GM18502 (cell line): ENCODE measurements around the gene IRF2BP2.

ENCODE experiments used
- ATAC-seq: cut with Tn5 transposase; IDR thresholded peaks from one replicate; pipeline ENCODE4 v1.9.1; 2021; ENCODE audit warnings: mild to moderate bottlenecking; ENCODE audit not compliant: unreplicated experiment, poor library complexity

Gene IRF2BP2

DNA sequence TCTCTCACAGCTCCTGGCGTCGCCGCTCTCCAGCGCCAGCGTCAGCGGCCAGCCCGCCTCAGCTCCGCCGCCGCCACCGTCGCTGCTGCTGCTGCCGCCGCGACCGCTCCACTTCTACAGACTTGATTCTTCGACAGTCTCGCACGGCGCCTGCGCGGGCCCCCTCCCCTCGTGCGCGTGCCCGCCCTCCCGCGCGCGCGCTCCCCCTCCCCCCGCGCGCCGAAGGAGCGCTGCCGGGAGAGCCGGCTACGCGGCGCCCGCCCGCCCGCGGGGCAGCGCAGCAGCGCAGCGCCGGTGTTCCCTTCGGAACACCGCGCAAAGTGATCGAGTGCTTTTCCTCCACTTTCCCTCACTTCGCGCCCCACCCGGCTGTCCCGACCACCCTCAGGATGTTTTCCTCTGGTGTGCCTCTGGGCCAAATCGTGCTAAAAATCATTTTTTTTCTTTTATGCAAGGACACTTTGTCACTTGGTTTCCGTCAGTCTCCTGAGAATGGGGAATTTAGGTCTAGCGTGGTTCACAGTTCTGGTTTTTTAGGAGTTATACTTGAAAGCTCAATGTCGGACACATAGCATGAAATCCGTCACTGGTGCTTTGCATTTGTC lies at the start of gene IRF2BP2:
Gene IRF2BP2, minus strand, starts transcription at position 118 of the 605 bp plus-strand sequence. CDS start 684 bp downstream, outside the sequence.
- ATAC-seq = no peak

DNA sequence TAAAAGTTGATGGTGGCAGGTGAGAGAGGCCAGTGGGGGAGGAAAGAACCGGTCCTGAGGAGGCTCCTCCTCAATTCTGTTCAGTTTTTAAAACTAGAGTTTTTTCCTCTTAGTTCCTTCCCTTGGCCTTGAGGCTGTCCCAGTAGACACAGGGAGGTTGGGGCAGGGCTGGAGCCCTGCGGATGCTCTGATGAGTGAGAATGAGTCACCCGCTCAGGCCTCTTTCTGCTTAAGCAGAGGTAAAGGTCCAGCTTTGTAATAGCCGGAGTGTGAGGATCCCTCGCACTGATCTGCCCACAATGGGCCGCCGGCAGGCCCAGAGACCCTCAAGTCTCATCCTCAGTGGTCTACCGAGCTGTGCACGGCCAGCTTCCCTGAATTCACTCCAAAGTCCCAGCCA lies 49.6 kb upstream of the IRF2BP2 start:
- no peak for ATAC-seq

DNA sequence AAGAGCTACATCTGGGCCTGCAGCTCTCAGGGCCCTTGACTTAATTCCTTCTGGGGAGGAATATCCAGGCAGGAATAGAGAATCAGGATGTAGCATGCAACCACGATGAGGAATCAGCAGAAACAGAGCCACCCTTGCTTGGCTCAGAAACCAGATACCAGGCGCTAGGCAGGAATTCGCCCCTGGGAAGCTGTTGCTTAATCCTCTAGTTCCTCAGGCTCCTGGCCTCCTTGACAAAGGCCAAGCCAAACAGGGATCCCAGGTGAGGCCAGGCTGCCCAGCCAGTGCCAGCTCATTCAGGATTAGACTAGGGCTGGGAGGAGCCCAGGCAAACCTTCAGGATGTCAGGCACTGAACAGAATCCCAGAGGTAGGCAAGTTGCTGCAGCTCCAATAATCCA lies 48.2 kb upstream of the IRF2BP2 start:
- no peak for ATAC-seq

DNA sequence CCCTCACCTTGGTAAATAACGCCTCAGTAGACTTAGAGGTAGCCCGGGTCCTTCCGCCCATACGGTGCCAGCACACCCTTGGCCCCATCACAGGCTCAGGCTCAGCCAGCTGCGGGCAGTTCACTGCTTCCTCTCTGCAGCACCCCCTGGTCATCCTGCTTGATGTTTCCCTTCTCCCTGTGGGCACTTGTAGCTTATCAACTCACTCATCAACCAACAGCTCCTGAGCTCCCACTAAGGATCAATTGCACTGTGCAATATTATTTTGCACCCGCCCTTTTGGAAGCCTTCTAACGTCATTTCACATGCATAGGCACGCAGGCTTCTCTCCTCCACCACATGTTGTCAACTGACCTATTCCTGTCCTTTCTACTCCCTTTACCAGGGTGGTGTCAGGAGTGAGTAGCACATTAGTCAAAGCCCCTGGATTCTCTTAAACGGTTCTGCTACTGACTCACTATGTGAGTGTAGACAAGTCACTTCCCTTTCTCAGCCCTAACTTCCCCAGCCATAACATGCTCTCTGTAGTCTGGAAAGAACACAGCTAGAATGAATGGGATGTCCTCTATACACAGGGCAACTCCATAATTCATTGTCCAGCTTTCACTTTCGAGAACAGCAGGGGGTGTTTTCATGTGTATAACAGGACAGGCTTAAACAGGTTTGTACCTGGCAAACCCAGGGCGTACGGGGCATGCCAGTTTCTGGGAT lies 47.1 kb upstream of the IRF2BP2 start:
- ATAC-seq = no peak

DNA sequence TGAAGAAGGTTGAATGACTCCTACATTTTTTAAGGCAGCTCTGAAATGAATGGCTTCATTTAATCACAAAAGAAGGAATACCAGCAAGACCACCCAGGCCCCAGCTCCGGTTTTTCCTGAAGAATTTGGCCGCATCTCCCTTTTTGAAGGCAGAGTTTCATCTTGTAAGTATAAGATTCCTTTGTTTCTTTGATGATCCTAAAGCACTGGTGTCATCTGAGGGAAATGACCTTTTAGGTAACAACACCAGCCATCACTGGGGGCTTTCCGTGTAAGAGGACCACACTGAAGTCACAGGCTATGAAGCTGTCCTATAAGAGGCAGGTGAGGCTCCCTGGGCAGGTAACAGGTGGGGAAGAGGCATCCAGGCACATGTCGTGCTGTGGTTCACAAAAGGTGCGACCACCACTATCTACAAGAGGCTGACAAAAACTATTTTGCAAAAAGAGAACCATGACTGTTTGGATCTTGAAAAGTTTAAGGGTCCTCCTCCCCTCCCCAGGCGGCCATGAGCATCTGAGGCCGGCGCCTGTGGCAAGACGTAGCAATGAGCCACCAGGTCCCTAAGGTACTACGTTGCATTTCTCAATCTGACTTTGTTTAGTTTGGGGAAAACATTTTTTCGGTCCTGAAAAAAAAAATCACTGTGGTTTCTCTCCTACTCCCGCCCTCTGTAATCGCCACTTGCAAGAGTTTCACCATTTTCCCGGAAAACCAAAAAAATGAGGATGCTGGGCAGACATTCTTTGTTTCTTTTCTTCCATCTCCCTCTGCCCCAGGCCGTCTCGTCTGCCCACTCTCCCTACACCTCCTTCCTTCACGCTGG lies 46.3 kb upstream of the IRF2BP2 start:
- no peak for ATAC-seq

DNA sequence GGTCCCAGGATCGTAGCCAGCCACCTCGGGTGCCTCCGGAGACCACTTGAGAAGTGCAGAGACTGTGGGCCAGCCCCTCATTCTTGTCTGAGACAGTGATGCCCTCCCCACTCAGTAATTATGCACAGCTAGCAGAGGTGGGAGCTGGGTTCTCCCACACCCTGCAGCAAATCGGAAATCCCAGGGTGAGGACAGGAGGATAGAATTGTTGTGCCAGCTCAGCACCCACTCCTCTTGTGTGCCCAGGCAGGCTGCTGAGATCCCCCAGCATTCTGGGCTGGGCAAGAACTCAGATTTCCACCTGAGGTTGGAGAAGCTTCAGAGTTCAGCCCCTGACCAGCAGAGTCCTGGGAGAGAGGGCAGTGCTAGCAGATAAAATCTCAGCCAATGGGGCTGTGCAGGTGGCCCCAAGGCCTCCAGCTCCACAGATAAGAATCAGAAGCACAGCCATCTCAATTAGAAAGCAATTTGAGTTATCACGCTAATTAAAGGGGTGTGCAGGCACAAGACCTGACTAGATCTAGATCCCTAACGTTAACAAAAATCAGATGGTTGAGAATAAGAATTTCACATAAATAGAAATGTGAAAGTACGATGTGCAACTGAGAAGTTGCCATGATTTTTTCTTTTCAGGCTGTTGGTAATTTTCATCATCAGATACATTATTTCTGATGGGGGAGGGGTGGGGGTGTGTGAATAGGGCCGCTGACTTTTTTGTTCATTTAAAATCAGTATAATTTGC lies 45.5 kb upstream of the IRF2BP2 start:
- ATAC-seq = no peak

DNA sequence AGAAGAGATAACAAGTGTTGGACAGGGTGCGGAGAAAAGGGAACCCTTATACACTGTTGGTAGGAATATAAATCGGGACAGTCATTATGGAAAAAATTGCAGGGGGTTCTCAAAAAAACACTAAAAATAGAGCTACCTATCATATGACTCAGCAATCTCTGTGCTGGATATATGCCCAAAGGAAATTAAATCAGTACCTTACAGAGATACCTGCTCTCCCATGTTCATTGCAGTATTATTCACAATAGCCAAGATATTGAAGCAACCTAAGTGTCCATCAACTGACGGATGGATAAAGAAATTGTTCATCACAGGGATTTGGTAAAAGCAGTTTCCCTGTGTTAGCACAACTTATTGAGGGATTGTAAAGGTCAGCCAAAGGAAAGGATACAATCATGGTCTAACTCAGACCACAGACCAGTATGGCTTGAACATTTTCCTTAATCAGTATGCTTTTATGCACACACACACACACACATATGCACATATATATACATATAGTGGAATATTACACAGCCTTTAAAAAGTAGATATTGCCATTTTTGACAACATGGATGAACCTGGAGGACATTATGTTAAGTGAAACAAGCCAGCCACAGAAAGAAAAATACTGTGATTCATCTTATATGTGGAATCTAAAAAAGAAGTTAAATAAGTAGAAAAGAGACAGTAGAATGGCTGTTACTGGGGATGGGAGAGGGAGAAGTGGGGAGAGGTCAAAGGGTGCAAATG lies 44.2 kb upstream of the IRF2BP2 start:
- ATAC-seq = no peak

DNA sequence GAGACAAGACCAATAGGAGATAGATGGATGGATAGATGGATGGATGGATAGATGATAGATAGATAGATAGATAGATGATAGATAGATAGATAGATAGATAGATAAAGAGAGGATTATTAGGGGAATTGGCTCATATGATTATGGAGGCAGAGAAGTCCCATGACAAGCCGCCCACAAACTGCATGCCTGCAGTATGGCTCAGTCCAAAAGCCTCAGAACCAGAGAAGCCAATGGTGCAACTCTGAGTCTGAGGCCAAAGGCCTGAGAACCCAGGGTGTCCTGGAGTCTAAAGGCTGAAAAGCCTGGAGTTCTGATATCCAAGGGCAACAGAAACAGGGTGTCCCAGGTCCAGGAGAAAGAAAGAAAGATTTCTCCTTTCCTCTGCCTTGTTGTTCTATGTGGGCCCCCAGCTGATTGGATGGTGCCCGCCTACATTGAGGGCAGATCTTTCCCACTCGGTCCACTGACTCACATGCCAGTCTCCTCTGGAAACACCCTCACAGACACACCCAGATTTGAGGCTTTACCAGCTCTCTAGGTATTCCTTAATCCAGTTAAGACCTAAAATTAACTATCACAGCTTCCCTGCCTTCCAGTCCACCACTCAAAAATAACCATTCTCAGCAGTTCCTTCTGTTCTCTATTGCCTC lies 39.6 kb upstream of the IRF2BP2 start:
- ATAC-seq = no peak

DNA sequence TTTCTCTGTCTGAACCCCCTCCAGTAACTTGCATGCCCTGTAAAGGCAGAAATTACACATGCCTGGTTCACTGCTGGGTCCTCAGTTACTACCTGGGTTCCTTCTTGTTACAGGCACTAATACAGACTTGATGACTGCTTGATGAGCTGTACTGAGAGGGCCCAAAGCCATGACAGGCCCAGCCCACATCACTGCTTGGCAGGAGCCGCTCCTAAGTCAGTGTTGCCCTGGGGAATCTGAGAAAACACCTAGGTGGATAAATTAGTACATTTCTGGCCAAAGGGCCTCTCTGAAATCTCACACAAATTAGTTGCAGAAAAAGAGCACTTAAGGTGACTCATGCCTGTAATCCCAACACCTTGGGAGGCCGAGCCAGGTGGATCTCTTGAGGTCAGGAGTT lies 37.8 kb upstream of the IRF2BP2 start:
- no peak for ATAC-seq

DNA sequence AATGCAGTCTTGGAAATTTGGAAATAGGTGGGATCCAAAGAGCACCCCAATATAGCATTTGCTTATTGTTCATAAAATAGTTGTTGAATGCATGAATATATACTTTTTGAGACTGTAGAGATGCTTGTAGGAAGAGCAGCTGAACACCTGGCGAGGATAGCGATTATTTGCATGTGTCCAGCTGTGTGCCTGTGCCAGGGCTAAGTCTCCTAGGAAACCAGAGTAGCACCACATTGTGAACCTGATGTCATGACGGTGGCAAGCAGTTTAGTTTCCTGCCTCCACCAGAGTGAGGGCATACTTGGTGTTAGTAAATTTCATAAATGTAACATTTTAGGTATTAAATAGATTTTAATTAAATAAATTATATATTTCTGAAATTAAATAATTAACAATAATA lies 37.3 kb upstream of the IRF2BP2 start:
- ATAC-seq = no peak

DNA sequence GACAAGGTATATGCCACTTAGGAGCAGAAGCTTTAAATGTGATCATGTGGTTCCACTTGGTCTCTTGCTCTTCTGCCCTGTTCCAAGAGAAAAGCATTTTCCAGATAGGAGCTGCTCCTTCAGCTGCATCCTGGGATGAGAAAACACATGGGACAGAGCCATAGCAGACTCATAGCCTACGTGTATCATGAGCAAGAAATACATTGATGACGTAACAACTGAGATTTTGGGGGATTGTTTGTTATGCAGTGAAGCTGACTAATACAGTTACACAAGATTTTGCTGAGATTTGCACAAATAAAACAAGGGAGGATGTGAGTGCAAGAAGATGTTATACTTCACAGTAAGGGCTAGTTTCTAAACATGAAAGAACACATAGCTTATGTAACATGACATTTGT lies 36.0 kb upstream of the IRF2BP2 start:
- no peak for ATAC-seq

DNA sequence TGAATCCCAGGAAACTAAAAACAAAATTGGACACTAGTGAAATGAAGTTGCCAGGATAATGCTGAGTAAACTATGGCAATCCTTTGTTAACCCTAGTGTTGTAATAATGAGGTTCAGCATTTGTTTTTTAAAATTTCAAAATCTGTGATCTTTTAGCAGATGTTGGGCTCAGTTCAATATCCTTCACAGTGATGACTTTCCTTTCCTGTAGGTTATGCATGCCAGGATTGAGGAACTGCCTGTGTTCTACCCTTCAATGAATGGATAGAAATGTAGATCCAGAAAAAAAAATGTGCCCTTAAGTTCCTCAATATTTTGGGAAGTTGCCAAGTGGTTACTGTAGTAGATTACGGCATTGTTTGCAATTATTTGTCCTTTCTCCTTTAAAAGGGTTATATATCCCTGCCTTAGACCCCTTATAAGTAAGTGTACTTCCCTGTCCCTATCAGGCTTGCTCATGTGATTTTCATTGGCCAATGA lies 35.5 kb upstream of the IRF2BP2 start:
- ATAC-seq = no peak

DNA sequence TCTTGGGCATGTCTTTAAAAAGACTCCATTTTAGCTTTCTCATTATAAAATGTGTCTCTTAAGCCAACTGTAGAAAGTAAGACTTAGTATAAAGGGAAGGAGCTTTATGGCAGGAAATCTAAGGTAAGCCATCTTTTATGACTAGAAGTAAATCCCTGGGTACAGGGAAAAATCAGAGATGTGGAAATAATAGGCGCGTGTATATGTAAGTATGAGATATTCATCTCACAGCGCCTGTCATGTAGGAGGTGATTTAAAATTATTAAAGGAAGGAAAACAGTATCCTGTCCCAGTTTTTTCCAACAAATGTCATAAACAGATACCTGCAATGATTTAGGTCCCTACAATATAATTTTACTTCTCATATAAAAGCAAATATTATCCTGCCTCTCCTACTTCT lies 35.0 kb upstream of the IRF2BP2 start:
- ATAC-seq = no peak

DNA sequence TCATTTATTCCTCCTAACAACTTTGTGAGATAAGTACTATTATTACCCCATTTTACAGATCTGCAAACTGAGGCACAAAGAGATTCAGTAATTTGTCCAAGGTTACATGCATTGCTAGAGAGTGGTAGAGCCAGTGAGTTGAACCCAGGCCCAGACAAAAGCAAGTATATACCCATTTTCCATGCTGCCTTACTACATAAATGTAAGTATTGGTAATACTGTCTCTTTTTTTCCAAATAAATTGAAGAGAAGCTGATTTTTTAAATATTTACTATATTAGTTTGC lies 33.8 kb upstream of the IRF2BP2 start:
- no peak for ATAC-seq

DNA sequence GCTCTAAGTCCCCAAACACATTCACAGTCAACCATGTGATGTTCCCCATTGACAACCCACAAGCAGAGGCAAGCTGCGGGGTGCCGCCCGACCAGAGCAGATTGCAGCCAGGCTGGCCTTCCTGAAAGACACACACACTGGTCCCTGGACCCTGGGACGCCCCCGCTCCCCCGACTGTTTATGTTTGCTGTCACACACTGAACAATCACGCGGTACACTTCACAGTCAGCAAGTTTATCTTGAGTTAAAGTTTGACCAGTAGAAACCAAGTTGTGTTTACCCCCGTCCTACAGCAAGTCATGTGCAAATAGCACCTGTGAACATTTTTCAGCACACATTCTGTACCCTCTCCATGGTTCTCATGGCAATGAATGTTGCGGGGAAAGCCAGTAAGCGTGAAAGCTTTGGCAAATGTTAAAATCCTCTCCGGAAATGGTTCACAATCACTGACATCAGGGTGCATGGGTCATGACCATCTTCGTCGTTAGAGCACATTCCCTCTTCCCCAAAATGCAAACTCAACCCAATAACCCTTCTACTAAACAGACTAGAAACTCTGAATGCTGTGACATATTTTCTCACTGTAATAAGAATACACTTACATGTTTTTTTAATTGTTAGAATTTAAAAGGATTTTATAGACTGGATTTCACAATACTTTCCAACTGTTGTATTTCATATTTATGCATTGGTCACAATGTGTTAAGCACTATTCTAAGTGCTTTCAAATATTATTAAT lies 33.3 kb upstream of the IRF2BP2 start:
- no peak for ATAC-seq

DNA sequence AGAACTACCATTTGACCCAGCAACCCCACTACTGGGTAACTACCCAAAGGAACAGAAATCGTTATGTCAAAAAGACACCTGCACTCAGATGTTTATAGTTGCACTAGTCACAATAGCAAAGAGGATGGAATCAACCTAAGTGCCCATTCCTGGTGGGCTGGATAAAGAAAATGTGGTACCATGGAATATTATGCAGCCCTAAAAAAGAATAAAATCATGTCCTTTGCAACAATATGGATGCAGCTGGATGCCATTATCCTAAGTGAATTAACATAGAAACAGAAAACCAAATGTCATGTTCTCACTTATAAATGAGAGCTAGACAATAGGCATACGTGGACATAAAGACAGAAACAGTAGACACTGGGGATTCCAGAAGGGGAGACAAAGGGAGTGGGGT lies 32.5 kb upstream of the IRF2BP2 start:
- ATAC-seq = no peak

DNA sequence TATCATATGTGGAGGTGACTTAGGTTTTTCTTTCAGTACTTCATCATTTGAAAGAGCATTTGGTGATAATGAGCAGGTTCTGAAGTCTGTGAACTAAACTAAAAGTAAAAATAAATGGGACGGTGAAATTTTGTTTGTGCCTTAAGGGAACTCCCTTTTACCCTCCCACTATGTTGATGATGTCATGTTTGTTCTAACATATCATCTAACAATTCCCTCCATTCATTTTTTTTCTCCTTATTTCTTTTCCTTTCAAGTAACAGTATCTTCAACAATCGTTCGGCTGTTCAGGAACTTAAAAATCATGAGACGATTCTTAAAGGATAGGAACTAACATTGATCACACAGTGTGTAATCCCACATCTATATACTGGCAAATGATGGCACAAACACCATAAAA lies 30.0 kb upstream of the IRF2BP2 start:
- no peak for ATAC-seq

DNA sequence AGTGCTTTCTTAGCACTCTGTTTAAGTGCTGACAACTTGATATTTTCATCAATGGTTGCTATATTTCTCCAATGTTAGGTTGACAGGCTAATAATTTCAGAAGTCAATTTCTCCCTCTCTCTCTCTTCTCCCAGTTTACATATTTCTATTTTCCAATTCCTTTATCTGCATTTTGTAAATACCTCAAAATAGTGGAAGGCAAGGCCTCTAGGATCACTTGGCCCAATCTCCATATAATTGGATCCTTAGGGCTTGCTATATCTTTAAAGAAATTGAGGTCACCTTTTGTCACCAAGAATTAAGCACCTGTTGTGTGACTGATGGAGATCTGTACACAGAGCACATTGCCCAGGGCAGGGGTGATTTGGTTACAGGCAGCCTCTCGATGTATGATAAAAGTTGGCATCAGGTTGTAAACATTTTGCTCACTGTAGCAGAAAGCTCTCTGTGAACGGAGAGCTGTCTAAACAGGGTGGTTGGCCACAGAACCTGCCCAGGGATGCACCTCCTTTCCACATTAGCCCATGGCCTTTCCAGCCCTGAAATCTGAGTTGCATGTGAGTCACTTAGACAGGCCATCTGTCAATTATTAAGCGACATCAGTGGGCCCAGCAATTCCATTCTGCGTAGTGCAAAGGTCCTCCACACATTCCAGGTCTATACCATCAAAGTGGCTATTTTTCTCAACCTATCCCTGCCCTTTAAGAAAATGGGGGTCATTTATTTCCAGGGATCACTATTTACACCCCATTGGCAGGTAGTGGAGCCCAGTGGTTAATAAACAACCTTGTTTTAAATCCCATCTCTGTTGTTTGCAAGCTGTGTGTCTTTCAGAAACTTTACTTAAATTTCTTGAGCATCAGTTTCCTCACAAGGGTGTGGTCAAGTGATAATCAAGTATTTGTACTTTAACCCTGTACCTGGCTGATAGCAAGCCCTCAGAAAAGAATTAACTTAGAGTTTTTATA lies 29.1 kb upstream of the IRF2BP2 start:
- ATAC-seq = no peak
